Measurements from ENCODE around the gene CARD9. TPM values are rescaled to one million over a fixed set of nuclear protein-coding genes. Genes with fewer than 3 reads are reported as not detected.

CARD9 gene
- total and polyA plus RNA-seq, 10 donors: 5.7 to 25.5 (median 18.2) TPM

DNA sequence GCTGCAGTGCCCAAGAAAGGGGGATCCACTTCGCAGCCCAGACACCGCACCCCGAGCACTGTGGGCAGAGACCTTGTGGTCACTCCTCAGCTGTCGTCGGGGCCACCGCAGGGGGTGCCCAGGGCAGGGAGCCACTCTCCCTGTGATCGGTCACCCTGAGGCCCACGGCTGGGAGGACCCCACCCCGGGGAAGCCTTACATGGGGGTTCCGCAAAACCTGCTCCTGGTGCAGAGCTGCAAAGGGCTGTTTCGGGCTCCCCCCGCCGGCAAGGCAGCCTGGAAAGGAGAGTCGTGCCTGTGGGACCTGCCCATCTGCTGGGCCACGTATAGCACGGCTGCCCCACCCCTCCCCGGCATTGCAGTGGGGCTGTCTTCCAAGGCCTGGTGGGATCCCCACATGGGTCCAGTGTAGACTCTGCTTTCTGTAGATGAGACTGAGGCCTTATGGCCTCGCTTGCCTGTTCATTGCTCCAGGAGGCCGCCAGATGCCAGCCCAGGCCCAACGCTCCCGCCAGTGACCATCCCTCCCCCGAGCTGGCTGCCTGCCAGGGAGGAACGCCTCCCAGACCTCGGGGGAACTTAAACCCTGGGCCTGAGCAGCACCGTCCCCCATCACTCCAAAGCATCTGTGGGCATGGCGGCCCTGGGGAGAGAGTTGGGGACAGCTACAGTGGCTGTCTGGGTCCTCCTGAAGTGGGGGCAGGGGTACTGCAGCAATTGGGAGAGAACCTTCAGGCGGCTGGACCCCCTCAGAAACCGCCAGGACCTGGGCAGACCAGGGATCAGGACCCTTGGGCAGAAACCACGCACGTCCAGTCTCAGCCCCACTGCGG is 8.3 kb downstream of the CARD9 start:
- peak overlapping the region in 7 of 8 donors; percentile 3 to 77 (median 55) for H3K27ac ChIP-seq
- 74 to 85% (median 80%) methylated on average over 23 to 31 of the region's 31 CpGs for whole genome bisulfite sequencing, 5 donors
- DNase-seq: no peak
- no peaks in the 10 kb centered on the region for H3K9me3 ChIP-seq
- TF ChIP-seq, protein P1, sequence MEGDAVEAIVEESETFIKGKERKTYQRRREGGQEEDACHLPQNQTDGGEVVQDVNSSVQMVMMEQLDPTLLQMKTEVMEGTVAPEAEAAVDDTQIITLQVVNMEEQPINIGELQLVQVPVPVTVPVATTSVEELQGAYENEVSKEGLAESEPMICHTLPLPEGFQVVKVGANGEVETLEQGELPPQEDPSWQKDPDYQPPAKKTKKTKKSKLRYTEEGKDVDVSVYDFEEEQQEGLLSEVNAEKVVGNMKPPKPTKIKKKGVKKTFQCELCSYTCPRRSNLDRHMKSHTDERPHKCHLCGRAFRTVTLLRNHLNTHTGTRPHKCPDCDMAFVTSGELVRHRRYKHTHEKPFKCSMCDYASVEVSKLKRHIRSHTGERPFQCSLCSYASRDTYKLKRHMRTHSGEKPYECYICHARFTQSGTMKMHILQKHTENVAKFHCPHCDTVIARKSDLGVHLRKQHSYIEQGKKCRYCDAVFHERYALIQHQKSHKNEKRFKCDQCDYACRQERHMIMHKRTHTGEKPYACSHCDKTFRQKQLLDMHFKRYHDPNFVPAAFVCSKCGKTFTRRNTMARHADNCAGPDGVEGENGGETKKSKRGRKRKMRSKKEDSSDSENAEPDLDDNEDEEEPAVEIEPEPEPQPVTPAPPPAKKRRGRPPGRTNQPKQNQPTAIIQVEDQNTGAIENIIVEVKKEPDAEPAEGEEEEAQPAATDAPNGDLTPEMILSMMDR (IDR thresholded peaks at IDR 0.05 in 8 of 11, conservative IDR thresholded peaks at IDR 0.05 in 3 of 11): no peak
- peak in 1 of 3 donors; percentile 49 for TF ChIP-seq POLR2AphosphoS5 (IDR thresholded peaks at IDR 0.05)
- no peak for TF ChIP-seq POLR2A (IDR thresholded peaks at IDR 0.05)
- peaks cover 0 to 9% (median 0%) of the 10 kb centered on the region in 7 donors for H3K27me3 ChIP-seq (replicated peaks in 1 of 7)
- peaks cover 5 to 61% (median 37%) of the 10 kb centered on the region in 6 donors for H3K4me1 ChIP-seq
- intact Hi-C loops (cut with DNase I; ENCODE audit: low total_unique reads): no loop called here
- peaks cover 0 to 62% (median 12%) of the 10 kb centered on the region in 6 donors for H3K36me3 ChIP-seq
- H3K4me3 ChIP-seq: peak overlapping the region in 1 of 8 donors; percentile 4

GRCh38 chr9:136363949-136364748 is 9.3 kb downstream of the CARD9 start:
- TF ChIP-seq, protein P1 (IDR thresholded peaks at IDR 0.05 in 8 of 11, conservative IDR thresholded peaks at IDR 0.05 in 3 of 11): peak in 6 of 11 experiments; percentile 2 to 81 (median 53)
- TF ChIP-seq POLR2AphosphoS5 (IDR thresholded peaks at IDR 0.05): no peak
- H3K9me3 ChIP-seq: no peaks in the 10 kb centered on the region
- intact Hi-C loops (cut with DNase I; ENCODE audit: low total_unique reads): no loop called here
- peak; percentile 90 for DNase-seq
- peaks cover 5 to 64% (median 37%) of the 10 kb centered on the region in 6 donors for H3K4me1 ChIP-seq
- peaks cover 0 to 62% (median 10%) of the 10 kb centered on the region in 6 donors for H3K36me3 ChIP-seq
- peak overlapping the region in 4 of 8 donors; percentile 94 to 99 (median 98) for H3K27ac ChIP-seq
- whole genome bisulfite sequencing, 5 donors: 40 to 59% (median 48%) methylated on average over 19 to 54 of the region's 54 CpGs
- H3K4me3 ChIP-seq: peak overlapping the region in 6 of 8 donors; percentile 89 to 100 (median 97)
- peaks cover 0 to 9% (median 0%) of the 10 kb centered on the region in 7 donors for H3K27me3 ChIP-seq (replicated peaks in 1 of 7)

DNA sequence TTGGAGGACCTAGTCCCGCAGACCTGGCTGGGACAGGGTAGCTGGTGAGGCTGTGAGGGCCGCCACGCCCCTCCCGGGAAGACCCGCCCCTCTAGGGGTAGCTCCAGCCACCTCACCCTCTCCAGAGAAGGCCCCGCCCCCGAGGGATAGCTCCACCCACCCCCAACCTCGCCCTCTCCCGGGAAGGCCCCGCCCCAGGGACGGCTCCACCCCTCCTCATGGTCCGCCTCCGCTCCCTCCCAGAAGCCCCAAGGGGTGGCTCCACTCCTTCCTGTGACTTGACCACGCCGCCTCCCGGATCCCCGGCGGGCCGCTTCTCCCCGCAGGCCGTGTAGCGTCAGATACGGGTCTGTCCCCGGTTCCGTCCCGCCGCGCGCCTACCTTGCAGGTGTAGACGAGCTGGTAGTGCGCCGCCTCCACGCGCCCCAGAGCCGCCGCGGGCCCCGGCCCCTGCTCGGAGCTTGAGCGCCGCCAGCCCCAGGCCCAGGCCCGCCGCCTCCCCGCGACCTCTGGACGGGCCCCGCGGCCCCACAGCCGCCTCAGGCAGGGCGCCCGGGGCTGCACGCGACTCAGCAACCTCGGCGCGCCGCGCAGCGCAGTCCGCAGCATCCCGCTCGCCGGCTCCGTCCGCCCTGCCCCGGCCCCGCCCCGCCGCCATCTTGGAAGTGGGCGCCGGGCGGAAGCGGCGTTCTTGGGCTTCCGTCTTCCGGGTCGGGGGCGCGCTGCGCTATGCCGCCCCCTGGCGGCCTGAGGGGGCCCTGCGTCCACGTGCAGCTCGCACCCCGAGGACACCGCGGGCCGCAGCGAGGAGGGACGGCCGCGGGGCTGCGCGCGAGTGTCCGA is 10.1 kb downstream of the CARD9 start, which contains the start of gene DNLZ:
Gene DNLZ, minus strand, starts transcription at position 639 of the 843 bp plus-strand sequence. Its CDS starts 30 bp downstream, at position 609.
- peak within 1 kb of the TSS; percentile 89 to 100 (median 96) for H3K4me3 ChIP-seq
- peaks cover 0 to 9% (median 0%) of the 10 kb centered on the region in 7 donors for H3K27me3 ChIP-seq (replicated peaks in 1 of 7)
- peaks cover 5 to 64% (median 37%) of the 10 kb centered on the region in 6 donors for H3K4me1 ChIP-seq
- H3K27ac ChIP-seq: peak within 1 kb of the TSS; percentile 87 to 99 (median 96)
- H3K36me3 ChIP-seq: peaks cover 0 to 62% (median 10%) of the 10 kb centered on the region in 6 donors
- no peaks in the 10 kb centered on the region for H3K9me3 ChIP-seq
- DNase-seq: peak; percentile 98
- TF ChIP-seq POLR2A (IDR thresholded peaks at IDR 0.05) (peak in 2 of 3 donors; percentile 38 to 70), POLR2AphosphoS5 (IDR thresholded peaks at IDR 0.05) (peak; percentile 86 to 91 (median 90))
- TF ChIP-seq, protein P1 (IDR thresholded peaks at IDR 0.05 in 8 of 11, conservative IDR thresholded peaks at IDR 0.05 in 3 of 11): peak; percentile 96 to 100 (median 99)
- intact Hi-C loops (cut with DNase I; ENCODE audit: low total_unique reads): no loop called here
- WGBS, 5 donors: 0 to 4% (median 1%) methylated on average over 16 to 97 of the region's 97 CpGs
